ENCODE data around the gene USP40. TPM values are rescaled to one million over a fixed set of nuclear protein-coding genes. Genes with fewer than 3 reads are reported as not detected.

Gene USP40
- total and polyA plus RNA-seq, 10 of the 15 experiments (the other 5 are each of a cell fraction or from before 2014, with no cell fraction given): 3.4 to 20.8 (median 15.2) TPM

- H3K27ac ChIP-seq (ENCODE audit: control insufficient read depth, insufficient read depth): no peak overlapping the region
- no peak overlapping the region for H3K9ac ChIP-seq (ENCODE audit: control insufficient read depth, insufficient read depth, low read length)
- ChIA-PET CTCF (interaction anchor here (1.0 to 1.7 kb wide), 3 partner anchors 8 to 56 kb away, joined by 3 to 5 read pairs (median 4); no protein-coding TSS in a partner anchor), SMC1A (ENCODE audit: uncharacterized antibody, unreplicated experiment) (interaction anchor here (1.0 kb wide), 1 partner anchor 17 kb away, joined by 3 read pairs; no protein-coding TSS in a partner anchor), POLR2A (no interaction called here), RAD21 (ENCODE audit: unreplicated experiment) (interaction anchor here (1.2 kb wide), 1 partner anchor 25 kb away, joined by 3 read pairs; no protein-coding TSS in a partner anchor)
- in situ Hi-C loops (cut with MboI): no loop called here
- no peaks in the 10 kb centered on the region for H3K27me3 ChIP-seq (replicated peaks in 1 of 2; ENCODE audit: control insufficient read depth in 2 of 2, insufficient read depth in 2 of 2, low read length in 1 of 2)
- no TSS peak for BruUV-seq (replicated peaks)
- H3K79me2 ChIP-seq (ENCODE audit: control insufficient read depth, insufficient read depth, low read length): no peaks in the 10 kb centered on the region
- intact Hi-C loops (cut with micrococcal nuclease; ENCODE audit: unreplicated experiment): no loop called here
- 84% methylated on average over 10 of the region's 10 CpGs for WGBS (ENCODE audit: insufficient coverage, insufficient replicate concordance, low lambda C conversion rate, missing lambda C conversion rate)
- ATAC-seq (no peak), FAIRE-seq (no peak), DNase-seq (ENCODE audit: low read depth, low spot score) (no peak)
- no peak overlapping the region for H3K4me2 ChIP-seq (ENCODE audit: control insufficient read depth, insufficient read depth)
- H3K4me3 ChIP-seq: no peak overlapping the region
- peaks cover 5% of the 10 kb centered on the region; the same call in 1 of the 2 replicates for H3K4me1 ChIP-seq (ENCODE audit: control insufficient read depth, insufficient read depth, low read length)
- no peak overlapping the region for H2AFZ ChIP-seq (ENCODE audit: control insufficient read depth, low read depth, low read length)
- TF ChIP-seq SREBF1 (IDR thresholded peaks at IDR 0.05; ENCODE audit: low read length): no peak
- TF ChIP-seq NFYA (IDR thresholded peaks at IDR 0.05; ENCODE audit: borderline replicate concordance, low read depth, low read length): no peak
- TF ChIP-seq NFYB (IDR thresholded peaks at IDR 0.05; ENCODE audit: insufficient read depth, low read depth, low read length): no peak
- TF ChIP-seq CUX1 (IDR thresholded peaks at IDR 0.05; ENCODE audit: insufficient replicate concordance, low read depth, low read length): no peak
- peaks cover 0 to 8% of the 10 kb centered on the region in 2 experiments; a peak in 2 of 4 replicates for H3K36me3 ChIP-seq (ENCODE audit: control insufficient read depth in 2 of 2, insufficient read depth in 2 of 2, low read length in 1 of 2)
- H4K20me1 ChIP-seq (ENCODE audit: control insufficient read depth, insufficient read depth): no peaks in the 10 kb centered on the region
- no peaks in the 10 kb centered on the region for H3K9me3 ChIP-seq (replicated peaks; ENCODE audit: control insufficient read depth, insufficient read depth, low read length)
These were observed 70.8 kb downstream of the USP40 start for GRCh38 chr2:233495503-233496496.

Measured in GM12878 (cell line).